HPDE6-E6E7 (cell line): ENCODE results near the gene COL6A2.
"Not testable (repeated sequence)": the region's sequence is repeated elsewhere in the genome, so short reads cannot be mapped to it uniquely, and the experiment has no call there.

Experiments
- DNase-seq: peaks from one replicate; pipeline ENCODE4 v3.0.0; 2011; ENCODE audit warnings: missing footprints; ENCODE audit errors: extremely low spot score

The COL6A2 gene

GRCh38 chr21:46097336-46098293 is at the start of gene COL6A2:
Gene COL6A2, plus strand, starts transcription at chr21:46098112.
- no peak for DNase-seq

- DNase-seq: no peak
These were observed 48.7 kb upstream of the COL6A2 start for GRCh38 chr21:46048926-46049889.

GRCh38 chr21:46049890-46050667 is 47.8 kb upstream of the COL6A2 start:
- no peak for DNase-seq

- DNase-seq: no peak
These were observed 47.1 kb upstream of the COL6A2 start for GRCh38 chr21:46050668-46051378.

- DNase-seq: no peak
These were observed 46.5 kb upstream of the COL6A2 start for GRCh38 chr21:46051379-46051770.

GRCh38 chr21:46051821-46052675 is 45.9 kb upstream of the COL6A2 start:
- no peak for DNase-seq

GRCh38 chr21:46052703-46053651 is 44.9 kb upstream of the COL6A2 start:
- DNase-seq: no peak

GRCh38 chr21:46054031-46054430 is 43.9 kb upstream of the COL6A2 start:
- no peak for DNase-seq

- no peak for DNase-seq
These were observed 43.4 kb upstream of the COL6A2 start for GRCh38 chr21:46054451-46054881.

- DNase-seq: no peak
These were observed 42.0 kb upstream of the COL6A2 start for GRCh38 chr21:46055863-46056281.

GRCh38 chr21:46056450-46056903 is 41.4 kb upstream of the COL6A2 start:
- DNase-seq: no peak

GRCh38 chr21:46057111-46057709 is 40.7 kb upstream of the COL6A2 start:
- DNase-seq: no peak

GRCh38 chr21:46057710-46058241 is 40.1 kb upstream of the COL6A2 start:
- DNase-seq: no peak

- DNase-seq: no peak
These were observed 39.3 kb upstream of the COL6A2 start for GRCh38 chr21:46058431-46059145.

- no peak for DNase-seq
These were observed 38.7 kb upstream of the COL6A2 start for GRCh38 chr21:46059195-46059594.

- not testable (repeated sequence) for DNase-seq
These were observed 38.0 kb upstream of the COL6A2 start for GRCh38 chr21:46059711-46060455.
